AG04450 (cell line): ENCODE data around the gene DIO1. TPM values are rescaled to one million over a fixed set of nuclear protein-coding genes. Genes with fewer than 3 reads are reported as not detected.

ENCODE experiments used
- CTCF ChIA-PET: fragments of 300-600, 350-600 bp; formaldehyde crosslinking; extraction: SDS; loops from one replicate; lab custom pipeline; 2022; ENCODE audit warnings: antibody characterized with exemption, inconsistent platforms; lab: Charles Lee
- POLR2A ChIA-PET: fragments of 350-600 bp; formaldehyde crosslinking; extraction: SDS; loops from one replicate; lab custom pipeline; 2021; ENCODE audit warnings: antibody characterized with exemption, inconsistent platforms; lab: Yijun Ruan, JAX
- DNase-seq: peaks from one replicate; pipeline ENCODE4 v3.0.0-alpha.2; 2011; ENCODE audit warnings: low read depth, low spot score
- H3K27ac ChIP-seq: one replicate; pipeline ENCODE4 v1.5.1; 2012; ENCODE audit warnings: low read depth, low read length, control low read depth
- H3K27me3 ChIP-seq: one replicate; pipeline ENCODE4 v1.6.0; 2012; ENCODE audit warnings: low read length; ENCODE audit not compliant: control insufficient read depth, insufficient read depth
- H3K4me3 ChIP-seq: 2 replicates; pipeline ENCODE4 v1.5.1; 2011; ENCODE audit warnings: mild to moderate bottlenecking, low read depth, low read length, control low read depth
- H3K9me3 ChIP-seq: 2 replicates; pipeline ENCODE4 v1.5.1; 2012; ENCODE audit warnings: low read length; ENCODE audit not compliant: control insufficient read depth, insufficient read depth
- CTCF ChIP-seq: IDR thresholded peaks from 2 replicates; pipeline ENCODE4 v1.5.1; 2011; ENCODE audit warnings: low read depth, low read length, control low read depth, inconsistent platforms
- polyA plus RNA-seq: library from polyadenylated mRNA; depleted of rRNA; stranded (reverse); fragments of >200 nt; gene quantifications from 2 replicates; pipeline ENCODE4 v1.2.3, GENCODE V29; 2011

The DIO1 gene
- polyA plus RNA-seq, 1 experiment = not detected

DNA sequence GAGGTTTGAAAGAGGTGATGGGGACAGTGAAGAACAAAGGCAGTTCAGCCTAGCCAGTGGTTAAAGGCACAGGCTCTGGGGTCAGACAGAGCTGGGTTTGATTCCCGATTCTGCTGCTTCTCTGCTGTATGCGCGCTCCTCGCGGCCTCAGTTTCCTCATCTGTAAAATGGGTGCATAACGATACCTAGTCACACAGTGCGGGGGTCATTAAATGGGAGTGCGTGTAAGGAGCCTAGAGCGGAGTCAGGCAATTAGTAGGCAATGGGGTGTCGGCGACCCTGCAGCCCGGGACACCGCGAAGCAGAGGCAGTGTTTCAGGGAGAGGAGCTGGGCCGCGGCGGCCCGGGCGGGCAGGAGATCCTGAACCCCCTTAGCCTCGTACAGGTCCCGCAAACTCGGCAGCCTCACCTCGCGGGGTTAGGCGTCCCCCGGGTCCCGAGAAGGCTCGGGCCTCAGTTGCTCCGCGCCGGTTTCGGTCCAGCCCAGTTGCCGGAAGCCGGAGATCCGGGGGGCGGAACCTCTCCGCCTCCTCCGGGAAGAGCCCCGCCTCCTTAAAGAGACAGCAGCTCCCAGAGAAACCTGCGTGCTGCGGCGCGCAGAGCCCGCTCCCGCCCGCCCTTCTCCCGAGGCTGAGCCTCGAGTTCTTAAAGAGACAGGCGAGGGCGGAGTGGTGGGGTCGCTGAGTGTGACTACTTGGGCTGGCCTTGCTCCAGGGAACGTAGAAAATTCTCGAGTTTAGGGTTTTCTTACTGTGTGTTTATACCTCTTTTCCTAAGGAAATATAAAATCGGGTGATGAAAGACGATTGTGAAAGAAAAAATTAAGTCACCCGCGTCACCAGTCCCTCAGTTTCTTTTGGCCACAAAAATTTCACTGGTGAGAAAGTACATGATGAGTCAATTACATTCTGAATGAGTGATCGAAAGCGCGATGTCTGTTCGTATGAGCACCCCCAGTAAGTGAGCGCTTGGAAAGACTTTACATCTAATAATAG lies 4.4 kb upstream of the DIO1 start, which contains the start of gene YIPF1:
YIPF1 (minus strand) TSS at position 494 of the 995 bp plus-strand sequence. CDS start 860 bp downstream, outside the sequence.
- CTCF ChIA-PET = interaction anchor here (0.8 kb wide), 1 partner anchor 70 kb away, joined by 3 read pairs; no protein-coding TSS in a partner anchor
- H3K9me3 ChIP-seq = no peaks in the 10 kb centered on the region; the same call in 1 of the 2 replicates
- peak; percentile 68 for DNase-seq
- H3K27ac ChIP-seq = peak within 1 kb of the TSS; percentile 73
- no peak for TF ChIP-seq CTCF
- peak within 1 kb of the TSS; percentile 99 for H3K4me3 ChIP-seq
- no peaks in the 10 kb centered on the region for H3K27me3 ChIP-seq
- POLR2A ChIA-PET = interaction anchor here (0.5 to 2.2 kb wide), 2 partner anchors 37 to 56 kb away, joined by 3 to 15 read pairs; partner anchors contain the start of genes IFT25 and LRRC42

DNA sequence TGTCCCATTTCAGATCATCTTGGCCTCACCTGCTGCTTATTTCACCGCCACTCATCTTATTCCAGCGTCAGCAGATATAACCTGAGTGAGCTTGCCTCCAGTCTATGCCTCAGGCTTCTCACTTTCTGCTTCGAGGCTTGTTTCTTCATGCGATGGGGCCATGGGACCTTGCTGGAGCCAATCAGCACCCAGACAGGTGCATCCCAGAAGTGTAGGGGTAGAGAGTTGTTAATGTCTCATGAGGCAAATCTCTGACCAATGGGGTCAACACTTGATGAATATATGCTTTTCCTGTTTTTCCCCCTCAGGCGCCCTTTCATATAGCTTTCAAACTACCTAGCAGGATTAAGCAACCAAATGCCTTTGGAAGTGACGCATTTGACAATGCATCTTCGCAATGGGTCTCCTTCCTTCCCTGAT lies 3.5 kb upstream of the DIO1 start:
- no peaks in the 10 kb centered on the region for H3K27me3 ChIP-seq
- no peak for DNase-seq
- H3K9me3 ChIP-seq = no peaks in the 10 kb centered on the region; the same call in 1 of the 2 replicates
- no peak for TF ChIP-seq CTCF
- CTCF ChIA-PET = no interaction called here
- H3K4me3 ChIP-seq = peak overlapping the region; percentile 99
- no peak overlapping the region for H3K27ac ChIP-seq
- POLR2A ChIA-PET = interaction anchor here (2.2 kb wide), 1 partner anchor 55 kb away, joined by 15 read pairs; the partner anchor contains the start of genes IFT25 and LRRC42

- no peak for TF ChIP-seq CTCF
- CTCF ChIA-PET = no interaction called here
- Histone ChIP-seq H3K4me3 (no peak overlapping the region), H3K27ac (no peak overlapping the region), H3K9me3 (no peaks in the 10 kb centered on the region; the same call in 1 of the 2 replicates), H3K27me3 (no peaks in the 10 kb centered on the region)
- POLR2A ChIA-PET = no interaction called here
- no peak for DNase-seq
These were observed 3.0 kb upstream of the DIO1 start for GRCh38 chr1:53891018-53891417.

- ChIA-PET CTCF (no interaction called here), POLR2A (no interaction called here)
- no peak for DNase-seq
These were observed 2.3 kb upstream of the DIO1 start for GRCh38 chr1:53891678-53892077.

More at GRCh38 chr1:53891678-53892077, 2.3 kb upstream of the DIO1 start:
- no peak overlapping the region for H3K4me3 ChIP-seq
- TF ChIP-seq CTCF = no peak
- H3K27ac ChIP-seq = no peak overlapping the region
- H3K9me3 ChIP-seq = no peaks in the 10 kb centered on the region; the same call in 1 of the 2 replicates
- H3K27me3 ChIP-seq = no peaks in the 10 kb centered on the region
